ENCODE data around the gene SLC35G2. TPM values are rescaled to one million over a fixed set of nuclear protein-coding genes. Genes with fewer than 3 reads are reported as not detected.
"Not testable (repeated sequence)": the region's sequence is repeated elsewhere in the genome, so short reads cannot be mapped to it uniquely, and the experiment has no call there.

SLC35G2 gene
- polyA plus RNA-seq, 3 donors from 2014 or later, result 0.09 TPM; not detected in 2

DNA sequence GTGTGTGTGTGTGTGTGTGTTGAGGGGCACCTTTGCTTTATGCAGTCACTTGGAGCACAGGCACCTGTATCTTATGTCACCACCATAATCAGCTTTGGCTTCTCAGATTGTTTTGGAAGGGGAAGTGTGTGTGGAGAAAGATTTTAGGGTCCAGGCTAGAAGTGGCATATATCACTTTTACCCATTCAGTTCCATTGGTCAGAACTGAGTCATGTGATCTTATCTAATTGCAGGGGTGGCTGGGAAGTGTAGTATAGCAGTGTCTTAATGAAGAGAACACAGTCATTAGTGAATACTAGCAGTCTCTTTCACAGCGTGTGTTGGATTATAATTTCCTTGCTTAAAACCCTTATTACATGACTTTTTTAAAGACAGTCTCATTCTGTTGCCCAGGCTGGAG, 63.6 kb downstream of the SLC35G2 start:
- peak overlapping the region in 2 of 5 donors; percentile 26 to 30 for H3K4me3 Mint-ChIP-seq

GRCh38 chr3:136883967-136884720, 65.2 kb downstream of the SLC35G2 start:
- Mint-ChIP-seq H3K4me1 (peaks cover 88 to 96% of the 10 kb centered on the region in 2 donors), H3K9me3 (no peaks in the 10 kb centered on the region), H3K4me3 (peak overlapping the region; percentile 26 to 61 (median 46)), H3K36me3 (peaks cover 0 to 5% (median 5%) of the 10 kb centered on the region in 3 donors), H3K27me3 (ENCODE audit: low read depth in 3 of 3) (peaks cover 0 to 4% (median 0%) of the 10 kb centered on the region in 3 donors), H3K27ac (peak overlapping the region; percentile 67 to 94 (median 74))
- no peak for DNase-seq

More for the DNA sequence above, 63.6 kb downstream of the SLC35G2 start:
- Mint-ChIP-seq H3K36me3 (peaks cover under 1 to 8% (median 7%) of the 10 kb centered on the region in 3 donors), H3K27me3 (ENCODE audit: low read depth in 3 of 3) (peaks cover 0 to 1% (median 0%) of the 10 kb centered on the region in 3 donors), H3K4me1 (peaks cover 88 to 96% of the 10 kb centered on the region in 2 donors), H3K9me3 (no peaks in the 10 kb centered on the region), H3K27ac (peak overlapping the region; percentile 26 to 82 (median 62))
- no peak for DNase-seq

GRCh38 chr3:136885357-136886213, 66.7 kb downstream of the SLC35G2 start:
- H3K4me3 Mint-ChIP-seq, result peak overlapping the region; percentile 68 to 90 (median 78)
- peak; percentile 21 to 30 (median 26) for DNase-seq
- peaks cover 87 to 91% of the 10 kb centered on the region in 2 donors for H3K4me1 Mint-ChIP-seq
- peak overlapping the region; percentile 72 to 92 (median 88) for H3K27ac Mint-ChIP-seq
- H3K27me3 Mint-ChIP-seq (ENCODE audit: low read depth in 3 of 3), result peaks cover 0 to 4% (median 0%) of the 10 kb centered on the region in 3 donors
- peaks cover 1 to 11% (median 10%) of the 10 kb centered on the region in 3 donors for H3K36me3 Mint-ChIP-seq
- no peaks in the 10 kb centered on the region for H3K9me3 Mint-ChIP-seq

- peaks cover 5 to 15% (median 10%) of the 10 kb centered on the region in 3 donors for H3K36me3 Mint-ChIP-seq
- no peaks in the 10 kb centered on the region for H3K9me3 Mint-ChIP-seq
- H3K27ac Mint-ChIP-seq, result no peak overlapping the region
- peaks cover 0 to 2% (median under 1%) of the 10 kb centered on the region in 3 donors for H3K27me3 Mint-ChIP-seq (ENCODE audit: low read depth in 3 of 3)
- DNase-seq, result no peak
- no peak overlapping the region for H3K4me3 Mint-ChIP-seq
- H3K4me1 Mint-ChIP-seq, result peaks cover 86 to 90% of the 10 kb centered on the region in 2 donors
Measured at GRCh38 chr3:136889947-136890346, 71.0 kb downstream of the SLC35G2 start.

- Mint-ChIP-seq H3K27me3 (ENCODE audit: low read depth in 3 of 3) (peaks cover 0 to 2% (median 1%) of the 10 kb centered on the region in 3 donors), H3K36me3 (peaks cover 5 to 15% (median 10%) of the 10 kb centered on the region in 3 donors), H3K4me3 (peak overlapping the region in 2 of 5 donors; percentile 2 to 32), H3K4me1 (peaks cover 78 to 83% of the 10 kb centered on the region in 2 donors), H3K9me3 (no peaks in the 10 kb centered on the region), H3K27ac (peak overlapping the region in 5 of 6 donors; percentile 32 to 77 (median 73))
- no peak for DNase-seq
Measured at GRCh38 chr3:136891934-136892855, 73.3 kb downstream of the SLC35G2 start.

GRCh38 chr3:136893848-136894443, 75.0 kb downstream of the SLC35G2 start:
- Mint-ChIP-seq H3K9me3 (no peaks in the 10 kb centered on the region), H3K27ac (peak overlapping the region; percentile 32 to 60 (median 47)), H3K4me1 (peaks cover 72 to 78% of the 10 kb centered on the region in 2 donors), H3K4me3 (peak overlapping the region in 2 of 5 donors; percentile 9 to 43), H3K36me3 (peaks cover 5 to 15% (median 10%) of the 10 kb centered on the region in 3 donors), H3K27me3 (ENCODE audit: low read depth in 3 of 3) (peaks cover 0 to 1% (median 0%) of the 10 kb centered on the region in 3 donors)
- no peak for DNase-seq

DNA sequence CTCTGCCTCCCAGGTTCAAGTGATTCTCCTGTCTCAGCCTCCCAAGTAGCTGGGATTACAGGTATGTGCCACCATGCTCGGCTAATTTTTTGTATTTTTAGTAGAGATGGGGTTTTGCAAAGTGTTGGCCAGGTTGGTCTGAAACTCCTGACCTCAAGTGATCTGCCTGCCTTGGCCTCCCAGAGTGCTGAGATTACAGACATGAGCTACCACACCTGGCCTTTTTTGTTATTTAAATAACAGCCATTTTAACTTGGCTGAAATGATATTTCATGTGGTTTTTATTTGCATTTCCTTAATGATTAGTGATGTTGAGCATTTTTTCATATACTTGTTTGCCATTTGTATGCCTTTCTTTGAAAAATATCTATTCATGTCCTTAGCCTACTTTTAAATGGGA, 78.2 kb downstream of the SLC35G2 start:
- H3K4me3 Mint-ChIP-seq; DNase-seq; H3K9me3 Mint-ChIP-seq; H3K36me3 Mint-ChIP-seq; H3K27me3 Mint-ChIP-seq (ENCODE audit: low read depth in 3 of 3): not testable (repeated sequence)
- Mint-ChIP-seq H3K4me1 (peaks cover 82 to 85% of the 10 kb centered on the region in 2 donors), H3K27ac (peak overlapping the region in 4 of 6 donors; percentile 5 to 37 (median 28))

- Mint-ChIP-seq H3K27me3 (ENCODE audit: low read depth in 3 of 3) (peaks cover 0 to 1% (median 0%) of the 10 kb centered on the region in 3 donors), H3K4me1 (peaks cover 80 to 83% of the 10 kb centered on the region in 2 donors), H3K9me3 (peaks cover 0 to 4% (median under 1%) of the 10 kb centered on the region in 6 donors), H3K4me3 (peak overlapping the region in 3 of 5 donors; percentile 1 to 33 (median 15)), H3K27ac (peak overlapping the region; percentile 43 to 87 (median 74)), H3K36me3 (peaks cover 0 to 8% (median 6%) of the 10 kb centered on the region in 3 donors)
- no peak for DNase-seq
Measured at GRCh38 chr3:136898549-136898948, 79.6 kb downstream of the SLC35G2 start.

- Mint-ChIP-seq H3K4me3 (peak overlapping the region in 3 of 5 donors; percentile 1 to 33 (median 15)), H3K27me3 (ENCODE audit: low read depth in 3 of 3) (peaks cover 0 to 1% (median 0%) of the 10 kb centered on the region in 3 donors), H3K9me3 (peaks cover 0 to 8% (median 4%) of the 10 kb centered on the region in 6 donors), H3K36me3 (peaks cover 0 to 12% (median 6%) of the 10 kb centered on the region in 3 donors), H3K4me1 (peaks cover 78 to 83% of the 10 kb centered on the region in 2 donors), H3K27ac (peak overlapping the region; percentile 43 to 87 (median 74))
- no peak for DNase-seq
Measured at GRCh38 chr3:136898954-136899353, 80.0 kb downstream of the SLC35G2 start.

GRCh38 chr3:136899622-136900158, 80.8 kb downstream of the SLC35G2 start:
- peak overlapping the region; percentile 26 to 54 (median 45) for H3K4me3 Mint-ChIP-seq
- H3K9me3 Mint-ChIP-seq, result peaks cover 0 to 11% (median 6%) of the 10 kb centered on the region in 6 donors
- H3K27me3 Mint-ChIP-seq (ENCODE audit: low read depth in 3 of 3), result peaks cover 0 to 1% (median 0%) of the 10 kb centered on the region in 3 donors
- H3K4me1 Mint-ChIP-seq, result peaks cover 74 to 83% of the 10 kb centered on the region in 2 donors
- peaks cover 0 to 12% (median 6%) of the 10 kb centered on the region in 3 donors for H3K36me3 Mint-ChIP-seq
- no peak for DNase-seq
- H3K27ac Mint-ChIP-seq, result peak overlapping the region; percentile 56 to 87 (median 79)

DNA sequence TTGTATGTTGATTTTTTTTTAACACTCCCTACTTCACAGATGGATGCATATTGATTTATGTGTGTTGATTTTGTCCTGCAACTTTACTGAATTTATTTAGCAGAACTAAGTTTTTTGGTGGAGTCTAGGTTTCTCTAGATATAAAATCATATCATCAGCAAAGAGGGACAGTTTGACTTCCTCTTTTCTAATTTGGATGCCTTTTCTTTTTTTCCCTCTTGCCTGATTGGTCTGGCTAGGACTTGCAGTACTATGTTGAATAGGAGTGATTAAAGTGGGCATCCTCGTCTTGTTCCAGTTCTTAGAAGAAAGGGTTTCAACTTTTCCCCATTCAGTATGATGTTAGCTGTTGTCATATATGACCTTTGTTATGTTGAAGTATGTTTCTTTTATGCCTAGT, 81.8 kb downstream of the SLC35G2 start:
- Mint-ChIP-seq H3K36me3 (peaks cover under 1 to 12% (median 6%) of the 10 kb centered on the region in 3 donors), H3K4me1 (peaks cover 76 to 88% of the 10 kb centered on the region in 2 donors), H3K27ac (peak overlapping the region; percentile 56 to 87 (median 80)), H3K4me3 (peak overlapping the region in 4 of 5 donors; percentile 36 to 62 (median 48)), H3K9me3 (peaks cover 0 to 11% (median 8%) of the 10 kb centered on the region in 6 donors)
- not testable (repeated sequence) for DNase-seq; H3K27me3 Mint-ChIP-seq (ENCODE audit: low read depth in 3 of 3)

DNA sequence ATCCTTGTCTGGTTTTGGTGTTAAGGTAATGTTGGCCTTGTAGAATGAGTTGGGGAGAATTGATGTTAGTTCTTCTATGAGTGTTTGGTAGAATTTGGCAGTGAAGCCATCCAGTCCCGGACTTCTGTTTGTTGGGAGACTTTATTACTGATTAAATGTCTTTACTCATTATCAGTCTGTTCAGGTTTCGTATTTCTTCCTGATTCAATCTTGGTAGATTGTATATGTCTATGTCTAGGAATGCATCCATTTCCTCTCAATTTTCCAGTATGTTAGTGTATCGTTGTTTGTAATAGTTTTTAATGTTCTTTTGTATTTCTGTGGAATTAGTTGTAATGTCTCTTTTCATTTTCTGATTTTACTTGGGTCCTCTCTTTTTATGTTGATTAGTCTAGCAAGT, 82.5 kb downstream of the SLC35G2 start:
- Mint-ChIP-seq H3K27me3 (ENCODE audit: low read depth in 3 of 3) (peaks cover 0 to 2% (median 0%) of the 10 kb centered on the region in 3 donors), H3K4me3 (peak overlapping the region in 2 of 5 donors; percentile 40 to 51), H3K36me3 (peaks cover 4 to 15% (median 6%) of the 10 kb centered on the region in 3 donors), H3K27ac (peak overlapping the region; percentile 56 to 87 (median 80)), H3K9me3 (peaks cover 0 to 12% (median 9%) of the 10 kb centered on the region in 6 donors), H3K4me1 (peaks cover 77 to 88% of the 10 kb centered on the region in 2 donors)
- no peak for DNase-seq
